Measurements from ENCODE around the gene SLC4A5.

The SLC4A5 gene

GRCh38 chr2:74261204-74261864, 81.9 kb downstream of the SLC4A5 start:
- DNase-seq (ENCODE audit: insufficient read length, low spot score), result peak; percentile 38
- TF ChIP-seq CTCF (IDR thresholded peaks at IDR 0.05; ENCODE audit: insufficient read depth, missing control alignments), result peak; percentile 68
- no peak for FAIRE-seq

GRCh38 chr2:74260495-74260894, 82.7 kb downstream of the SLC4A5 start:
- no peak for FAIRE-seq
- no peak for TF ChIP-seq CTCF (IDR thresholded peaks at IDR 0.05; ENCODE audit: insufficient read depth, missing control alignments)
- no peak for DNase-seq (ENCODE audit: insufficient read length, low spot score)

GRCh38 chr2:74259733-74260132, 83.5 kb downstream of the SLC4A5 start:
- TF ChIP-seq CTCF (IDR thresholded peaks at IDR 0.05; ENCODE audit: insufficient read depth, missing control alignments), result no peak
- no peak for DNase-seq (ENCODE audit: insufficient read length, low spot score)
- FAIRE-seq, result no peak

- DNase-seq (ENCODE audit: insufficient read length, low spot score) (no peak), FAIRE-seq (no peak)
- no peak for TF ChIP-seq CTCF (IDR thresholded peaks at IDR 0.05; ENCODE audit: insufficient read depth, missing control alignments)
Measured at GRCh38 chr2:74259191-74259590, 84.0 kb downstream of the SLC4A5 start.

GRCh38 chr2:74255660-74256213, 87.5 kb downstream of the SLC4A5 start:
- DNase-seq (ENCODE audit: insufficient read length, low spot score) (no peak), FAIRE-seq (no peak)
- TF ChIP-seq CTCF (IDR thresholded peaks at IDR 0.05; ENCODE audit: insufficient read depth, missing control alignments), result no peak

- FAIRE-seq (no peak), DNase-seq (ENCODE audit: insufficient read length, low spot score) (no peak)
- TF ChIP-seq CTCF (IDR thresholded peaks at IDR 0.05; ENCODE audit: insufficient read depth, missing control alignments), result no peak
Measured at GRCh38 chr2:74253971-74254310, 89.3 kb downstream of the SLC4A5 start.

- no peak for DNase-seq (ENCODE audit: insufficient read length, low spot score)
- FAIRE-seq, result no peak
- TF ChIP-seq CTCF (IDR thresholded peaks at IDR 0.05; ENCODE audit: insufficient read depth, missing control alignments), result no peak
Measured at GRCh38 chr2:74253306-74253970, 89.8 kb downstream of the SLC4A5 start.
